Transverse colon (tissue), 4 donors: ENCODE results near the gene ZNF263. TPM values are rescaled to one million over a fixed set of nuclear protein-coding genes. Genes with fewer than 3 reads are reported as not detected.

ENCODE experiments used
- DNase-seq: peaks from one replicate; pipeline ENCODE4 v3.0.0-alpha.2; 2019
- H3K27ac ChIP-seq, 4 donors: fragments of 200-600 bp; sonication (generic); 2 replicates each; pipeline ENCODE4 v1.5.1; 2016 to 2018; ENCODE audit warnings: inconsistent platforms in 4 of 4
- H3K27me3 ChIP-seq: fragments of 200-600 bp; sonication (generic); 2 replicates; pipeline ENCODE4 v1.5.1; 2017; ENCODE audit warnings: inconsistent platforms
- H3K36me3 ChIP-seq, 4 donors: fragments of 200-600 bp; sonication (generic); 2 replicates each; pipeline ENCODE4 v1.5.1; 2017 to 2019; ENCODE audit warnings: inconsistent platforms in 4 of 4
- H3K4me1 ChIP-seq, 4 donors: fragments of 200-600 bp; sonication (generic); 2 replicates each; pipeline ENCODE4 v1.5.1; 2017 to 2020; ENCODE audit warnings: inconsistent platforms in 4 of 4
- H3K4me3 ChIP-seq, 4 donors: fragments of 200-600 bp; sonication (generic); 1 replicate in 1 of 4; 2 replicates in 3 of 4; pipeline versions ENCODE4 v1.5.1 to v1.6.1; 2017 to 2019; ENCODE audit warnings: inconsistent platforms in 4 of 4
- H3K9me3 ChIP-seq, 2 donors: fragments of 200-600 bp; sonication (generic); 2 replicates each; pipeline ENCODE4 v1.5.1; 2017 to 2019; ENCODE audit warnings: inconsistent platforms in 2 of 2
- CTCF ChIP-seq, 5 experiments: fragments of 200-600 bp in 3 of 5; fragments of 450-650 bp in 2 of 5; sonication (generic) in 3 of 5; IDR thresholded peaks; 1 replicate in 2 of 5; 2 replicates in 3 of 5; pipeline ENCODE4 v1.5.1; 2016 to 2017; ENCODE audit warnings: antibody characterized with exemption in 5 of 5, inconsistent platforms in 3 of 5, mild to moderate bottlenecking in 2 of 5, moderate library complexity in 1 of 5
- EP300 ChIP-seq: sonication (generic); formaldehyde crosslinking; IDR thresholded peaks from one replicate; pipeline ENCODE4 v1.6.1; 2017; ENCODE audit warnings: antibody characterized with exemption, low read depth
- POLR2A ChIP-seq: fragments of 450-650 bp; IDR thresholded peaks from one replicate; pipeline ENCODE4 v1.6.1; 2016; ENCODE audit warnings: antibody characterized with exemption, mild to moderate bottlenecking, moderate library complexity
- POLR2AphosphoS5 ChIP-seq, 3 donors: sonication (generic); formaldehyde crosslinking; IDR thresholded peaks; one replicate each; pipeline ENCODE4 v1.6.1; 2016; ENCODE audit warnings: antibody characterized with exemption in 3 of 3
- WGBS, 2 donors: methylation state at CpG; one replicate each; pipeline ENCODE4 v1.1.5; 2018; ENCODE audit warnings: low coverage in 1 of 2; 5-methylcytosine and 5-hydroxymethylcytosine counted together
- in situ Hi-C, 4 donors: fragments of 200-750 bp; cut with MboI; loops; one replicate each; pipeline versions ENCODE4 v1.15.0 to v1.15.1; 2017; ENCODE audit warnings: low sequenced_read_pairs in 3 of 4, low pct_ligation_motif_present in 1 of 4, low pct_unique_long_range_greater_than_20kb in 1 of 4
- intact Hi-C: fragments of 100-400 bp; cut with DNase I; formaldehyde crosslinking; loops from one replicate; pipeline ENCODE4 v1.15.1; 2023; ENCODE audit warnings: low total_unique reads
- total RNA-seq, 4 donors: library from RNA; depleted of rRNA; stranded (reverse); fragments of >200 nt; gene quantifications; one replicate each; pipeline ENCODE4 v1.1.0, GENCODE V29; 2016

The ZNF263 gene
- total RNA-seq, 4 donors from 2014 or later = 4.6 to 46.0 (median 36.8) TPM

DNA sequence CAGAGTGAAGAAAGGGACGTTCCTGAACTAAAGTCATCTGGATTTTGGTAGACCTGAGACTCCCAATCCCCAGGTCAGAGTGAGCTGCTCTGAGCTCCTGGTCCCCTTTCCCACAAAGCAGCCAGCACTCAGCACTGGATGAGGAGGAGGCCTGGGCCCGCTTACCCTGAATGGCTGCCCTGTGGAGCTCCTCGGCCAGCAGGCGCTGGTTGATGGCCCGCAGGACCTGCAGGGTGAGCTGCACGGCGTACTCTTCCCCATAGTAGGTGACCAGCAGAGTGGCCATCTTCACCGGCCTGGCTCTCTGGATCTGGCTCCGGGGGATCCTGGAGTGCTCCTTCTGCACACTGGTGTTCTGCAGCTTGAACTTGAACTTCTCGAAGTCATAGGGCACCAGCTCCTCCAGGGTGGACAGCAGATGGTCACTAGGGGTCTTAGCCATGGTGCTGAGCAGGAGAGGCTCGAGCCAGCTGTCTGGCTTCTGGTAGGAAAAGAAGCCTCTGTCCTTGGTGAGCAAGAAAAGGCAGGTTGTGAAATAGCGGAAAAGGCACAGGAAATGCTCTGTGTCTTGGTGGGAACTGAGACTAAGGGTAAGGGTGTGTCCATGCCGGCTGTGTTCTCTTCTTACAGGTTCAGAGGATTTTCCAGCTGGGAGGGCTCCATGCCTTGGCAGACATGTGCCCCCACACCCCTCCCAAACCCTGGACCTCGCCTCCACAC lies 27.0 kb upstream of the ZNF263 start, which contains the start of gene MEFV:
MEFV (minus strand) TSS at position 488 of the 720 bp plus-strand sequence; CDS start at position 442, 46 bp downstream.
- no peaks in the 10 kb centered on the region for H3K9me3 ChIP-seq
- no peak for TF ChIP-seq POLR2A
- no peak for TF ChIP-seq POLR2AphosphoS5 (IDR thresholded peaks at IDR 0.05)
- TF ChIP-seq EP300 = no peak
- no peak for TF ChIP-seq CTCF (IDR thresholded peaks at IDR 0.05)
- H3K4me1 ChIP-seq = no peaks in the 10 kb centered on the region
- 80% methylated on average over 13 of the region's 14 CpGs; no CpG with 5 or more reads in 1 of the 2 donors for WGBS, 2 donors
- H3K36me3 ChIP-seq = no peaks in the 10 kb centered on the region
- H3K4me3 ChIP-seq = peak within 1 kb of the TSS in 1 of 4 donors; percentile 0
- in situ Hi-C loops (no loop called here), intact Hi-C loops (no loop called here)
- H3K27me3 ChIP-seq = peaks cover 6% of the 10 kb centered on the region
- H3K27ac ChIP-seq = no peak within 1 kb of the TSS
- peak; percentile 9 for DNase-seq

DNA sequence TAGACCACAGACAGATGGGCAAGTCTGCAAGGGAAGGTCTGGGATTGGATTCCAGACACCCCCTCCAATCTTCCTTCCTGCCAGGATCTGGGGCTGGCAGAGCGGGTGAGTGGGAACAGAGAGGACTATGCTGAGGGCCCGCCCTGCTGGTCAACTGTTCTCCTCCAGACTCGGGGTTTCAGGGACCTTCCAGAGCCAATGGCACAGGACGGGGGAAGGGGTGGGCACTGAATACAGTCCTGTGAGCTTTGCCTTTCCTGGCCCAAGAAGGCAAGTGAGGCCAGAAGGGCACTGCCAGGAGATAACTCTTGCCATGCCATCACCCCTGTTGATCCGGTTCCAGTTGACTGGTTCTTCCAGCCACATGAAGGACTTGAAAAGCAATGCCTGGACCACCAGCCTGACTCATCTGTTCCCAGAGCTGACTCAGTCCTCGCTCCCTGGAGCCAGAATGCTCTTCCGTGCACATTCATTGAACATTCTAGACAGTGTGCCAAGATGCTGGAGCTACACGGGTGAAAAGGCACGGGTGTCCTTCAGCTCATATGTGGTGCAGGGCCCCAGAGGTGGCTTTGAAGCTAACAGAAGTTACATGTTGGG lies 26.3 kb upstream of the ZNF263 start:
- Histone ChIP-seq H3K4me1 (no peaks in the 10 kb centered on the region), H3K9me3 (no peaks in the 10 kb centered on the region), H3K27me3 (peaks cover 6% of the 10 kb centered on the region), H3K27ac (no peak overlapping the region), H3K36me3 (no peaks in the 10 kb centered on the region), H3K4me3 (no peak overlapping the region)
- intact Hi-C loops (no loop called here), in situ Hi-C loops (no loop called here)
- WGBS, 2 donors = 80% methylated on average over 9 of the region's 9 CpGs; no CpG with 5 or more reads in 1 of the 2 donors
- TF ChIP-seq CTCF (IDR thresholded peaks at IDR 0.05) = no peak
- no peak for TF ChIP-seq EP300
- no peak for TF ChIP-seq POLR2A
- no peak for TF ChIP-seq POLR2AphosphoS5 (IDR thresholded peaks at IDR 0.05)
- no peak for DNase-seq

DNA sequence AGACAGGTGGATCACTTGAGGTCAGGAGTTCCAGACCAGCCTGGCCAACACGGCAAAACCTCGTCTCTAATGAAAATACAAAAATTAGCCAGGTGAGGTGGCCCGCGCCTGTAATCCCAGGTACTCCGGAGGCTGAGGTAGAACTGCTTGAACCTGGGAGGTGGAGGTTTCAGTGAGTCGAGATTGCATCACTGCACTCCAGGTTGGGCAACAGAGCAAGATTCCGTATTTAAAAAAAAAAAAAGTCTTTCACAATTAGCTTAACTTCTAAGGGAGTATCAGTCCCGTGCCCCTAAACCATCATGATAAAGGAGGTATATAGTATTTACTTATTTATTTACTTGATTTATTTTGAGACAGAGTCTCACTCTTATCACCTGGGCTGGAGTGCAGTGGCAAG lies 23.5 kb upstream of the ZNF263 start:
- WGBS, 2 donors = 78 to 86% methylated on average over 8 of the region's 8 CpGs
- intact Hi-C loops = no loop called here
- Histone ChIP-seq H3K36me3 (no peaks in the 10 kb centered on the region), H3K4me3 (no peak overlapping the region), H3K4me1 (peaks cover 0 to 10% (median 3%) of the 10 kb centered on the region in 4 donors), H3K27ac (no peak overlapping the region), H3K27me3 (no peaks in the 10 kb centered on the region), H3K9me3 (no peaks in the 10 kb centered on the region)
- DNase-seq = no peak
- no peak for TF ChIP-seq POLR2AphosphoS5 (IDR thresholded peaks at IDR 0.05)
- TF ChIP-seq EP300 = no peak
- TF ChIP-seq POLR2A = no peak
- TF ChIP-seq CTCF (IDR thresholded peaks at IDR 0.05) = no peak
- in situ Hi-C loops = no loop called here

GRCh38 chr16:3262517-3262916 lies 20.8 kb upstream of the ZNF263 start:
- 95 to 100% methylated on average over 2 to 4 of the region's 4 CpGs for WGBS, 2 donors
- TF ChIP-seq POLR2AphosphoS5 (IDR thresholded peaks at IDR 0.05) = no peak
- Histone ChIP-seq H3K9me3 (no peaks in the 10 kb centered on the region), H3K27ac (peak overlapping the region in 1 of 4 donors; percentile 100), H3K4me3 (no peak overlapping the region), H3K27me3 (no peaks in the 10 kb centered on the region), H3K36me3 (no peaks in the 10 kb centered on the region), H3K4me1 (peaks cover 0 to 33% (median 5%) of the 10 kb centered on the region in 4 donors)
- intact Hi-C loops = no loop called here
- in situ Hi-C loops = no loop called here
- no peak for DNase-seq
